Uterus (tissue), 4 donors: ENCODE measurements around the gene PRMT2. TPM values are rescaled to one million over a fixed set of nuclear protein-coding genes. Genes with fewer than 3 reads are reported as not detected.

Source experiments
- DNase-seq, 2 donors: peaks; one replicate each; pipeline ENCODE4 v3.0.0-alpha.2; 2019 to 2020
- H3K27ac ChIP-seq, 2 donors: fragments of 200-600 bp; sonication (generic); 1 replicate in 1 of 2; 2 replicates in 1 of 2; pipeline ENCODE4 v1.5.1; 2016 to 2018
- H3K27me3 ChIP-seq, 2 donors: fragments of 200-600 bp; sonication (generic); one replicate each; pipeline ENCODE4 v1.5.1; 2018 to 2019; ENCODE audit warnings: control low read depth in 1 of 2
- H3K36me3 ChIP-seq, 2 donors: fragments of 200-600 bp; sonication (generic); one replicate each; pipeline ENCODE4 v1.5.1; 2019; ENCODE audit warnings: control low read depth in 1 of 2
- H3K4me1 ChIP-seq, 2 donors: fragments of 200-600 bp; sonication (generic); one replicate each; pipeline ENCODE4 v1.5.1; 2018 to 2019; ENCODE audit warnings: control low read depth in 1 of 2
- H3K4me3 ChIP-seq, 2 donors: fragments of 200-600 bp; sonication (generic); 1 replicate in 1 of 2; 2 replicates in 1 of 2; pipeline ENCODE4 v1.5.1; 2018 to 2019; ENCODE audit warnings: mild to moderate bottlenecking in 1 of 2
- H3K9me3 ChIP-seq, 2 donors: fragments of 200-600 bp; sonication (generic); one replicate each; pipeline ENCODE4 v1.5.1; 2019; ENCODE audit warnings: control low read depth in 1 of 2
- CTCF ChIP-seq, 4 experiments: fragments of 200-600 bp in 2 of 4; fragments of 450-650 bp in 2 of 4; sonication (generic) in 2 of 4; IDR thresholded peaks; one replicate each; pipeline ENCODE4 v1.5.1; 2016 to 2019; ENCODE audit warnings: antibody characterized with exemption in 4 of 4, mild to moderate bottlenecking in 2 of 4, moderate library complexity in 1 of 4
- POLR2A ChIP-seq, 2 donors: fragments of 450-650 bp; IDR thresholded peaks; one replicate each; pipeline ENCODE4 v1.6.1; 2016; ENCODE audit warnings: antibody characterized with exemption in 2 of 2, mild to moderate bottlenecking in 1 of 2, moderate library complexity in 1 of 2
- intact Hi-C: fragments of 100-400 bp; cut with DNase I; formaldehyde crosslinking; loops from one replicate; pipeline ENCODE4 v1.15.1; 2023; ENCODE audit warnings: low total_unique reads
- total RNA-seq, 4 donors: library from RNA; depleted of rRNA in 3 of 4; stranded (reverse); fragments of >200 nt in 3 of 4; gene quantifications; one replicate each; pipeline versions ENCODE4 v1.1.0 to v1.2.4, GENCODE V29; 2014 to 2023
- donor health status: DM: yes; HTN: yes; CAD: no.

The PRMT2 gene
- total RNA-seq = 100 to 1,000 TPM in 1 of 4 donors, 10 to 100 TPM in 3; 45.6 to 171 (median 76.4) TPM

- H3K27me3 ChIP-seq = no peaks in the 10 kb centered on the region
Measured at GRCh38 chr21:46635324-46636180, at the start of gene PRMT2. Gene PRMT2 (plus strand): TSS chr21:46635674. CDS start chr21:46636952, 1,278 bp downstream.

GRCh38 chr21:46594276-46594675 is 41.2 kb upstream of the PRMT2 start:
- Histone ChIP-seq H3K9me3 (no peaks in the 10 kb centered on the region), H3K27ac (no peak overlapping the region), H3K4me1 (peaks cover 0 to 8% of the 10 kb centered on the region in 2 donors), H3K36me3 (no peaks in the 10 kb centered on the region), H3K4me3 (no peak overlapping the region), H3K27me3 (no peaks in the 10 kb centered on the region)
- DNase-seq = no peak
- TF ChIP-seq CTCF (IDR thresholded peaks at IDR 0.05) (no peak), POLR2A (IDR thresholded peaks at IDR 0.05) (no peak)
- intact Hi-C loops = no loop called here

More at GRCh38 chr21:46635324-46636180, at the start of gene PRMT2:
- intact Hi-C loops = no loop called here
- H3K4me3 ChIP-seq = peak within 1 kb of the TSS; percentile 86 to 94
- H3K4me1 ChIP-seq = peaks cover 0 to 14% of the 10 kb centered on the region in 2 donors
- no peaks in the 10 kb centered on the region for H3K9me3 ChIP-seq
- peak; percentile 96 to 98 for DNase-seq
- H3K27ac ChIP-seq = peak within 1 kb of the TSS; percentile 99
- TF ChIP-seq CTCF (IDR thresholded peaks at IDR 0.05) (peak in 2 of 4 experiments; percentile 27 to 37), POLR2A (IDR thresholded peaks at IDR 0.05) (peak; percentile 75 to 97)
- no peaks in the 10 kb centered on the region for H3K36me3 ChIP-seq

GRCh38 chr21:46596201-46596600 is 39.3 kb upstream of the PRMT2 start:
- intact Hi-C loops = no loop called here
- TF ChIP-seq CTCF (IDR thresholded peaks at IDR 0.05) (no peak), POLR2A (IDR thresholded peaks at IDR 0.05) (no peak)

GRCh38 chr21:46597031-46597430 is 38.4 kb upstream of the PRMT2 start:
- Histone ChIP-seq H3K27ac (no peak overlapping the region), H3K4me3 (no peak overlapping the region), H3K27me3 (no peaks in the 10 kb centered on the region), H3K36me3 (no peaks in the 10 kb centered on the region), H3K9me3 (no peaks in the 10 kb centered on the region), H3K4me1 (peaks cover 0 to 8% of the 10 kb centered on the region in 2 donors)
- no peak for DNase-seq
- intact Hi-C loops = no loop called here
- no peak for TF ChIP-seq POLR2A (IDR thresholded peaks at IDR 0.05)
- TF ChIP-seq CTCF (IDR thresholded peaks at IDR 0.05) = no peak

More at GRCh38 chr21:46596201-46596600, 39.3 kb upstream of the PRMT2 start:
- no peak for DNase-seq
- Histone ChIP-seq H3K4me3 (no peak overlapping the region), H3K4me1 (peaks cover 0 to 8% of the 10 kb centered on the region in 2 donors), H3K27ac (no peak overlapping the region), H3K27me3 (no peaks in the 10 kb centered on the region), H3K36me3 (no peaks in the 10 kb centered on the region), H3K9me3 (no peaks in the 10 kb centered on the region)

GRCh38 chr21:46597896-46598343 is 37.6 kb upstream of the PRMT2 start:
- Histone ChIP-seq H3K27ac (no peak overlapping the region), H3K27me3 (no peaks in the 10 kb centered on the region), H3K9me3 (no peaks in the 10 kb centered on the region), H3K36me3 (no peaks in the 10 kb centered on the region), H3K4me1 (peaks cover 0 to 8% of the 10 kb centered on the region in 2 donors), H3K4me3 (no peak overlapping the region)
- intact Hi-C loops = no loop called here
- TF ChIP-seq CTCF (IDR thresholded peaks at IDR 0.05) = no peak
- no peak for TF ChIP-seq POLR2A (IDR thresholded peaks at IDR 0.05)
- no peak for DNase-seq
